C4-2B (cell line): ENCODE measurements around the gene ZNF407.

Source experiments
- H3K27ac ChIP-seq: fragments of 450-650 bp; 2 replicates; pipeline ENCODE4 v1.5.1; 2017
- ZFX ChIP-seq: fragments of 450-650 bp; IDR thresholded peaks from 2 replicates; pipeline ENCODE4 v1.6.1; 2017
- TF ChIP-seq, protein P1 (sequence below): fragments of 450-650 bp; conservative IDR thresholded peaks from 2 replicates; pipeline ENCODE4 v1.5.1; 2017; ENCODE audit warnings: mild to moderate bottlenecking

ZNF407 gene

DNA sequence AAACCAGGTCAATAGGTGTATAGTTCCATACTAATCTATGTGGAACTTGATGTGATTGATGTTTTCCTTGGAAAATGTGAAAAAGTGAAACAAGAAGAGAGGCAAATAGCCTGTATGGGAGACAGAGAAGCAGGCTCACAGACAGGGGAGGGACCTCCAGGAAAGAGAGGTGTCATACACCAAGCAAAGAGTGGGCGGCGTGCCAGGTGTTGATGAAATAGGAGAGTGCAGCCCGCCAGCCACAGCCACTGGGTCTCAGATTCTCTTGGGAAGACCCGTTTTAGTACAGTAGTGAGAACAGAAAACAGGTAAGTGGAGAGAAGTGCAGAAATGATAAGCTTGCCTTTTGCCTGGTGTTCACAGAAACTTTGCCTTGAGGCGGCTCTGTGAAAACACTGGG, 301.9 kb downstream of the ZNF407 start:
- TF ChIP-seq, protein P1, sequence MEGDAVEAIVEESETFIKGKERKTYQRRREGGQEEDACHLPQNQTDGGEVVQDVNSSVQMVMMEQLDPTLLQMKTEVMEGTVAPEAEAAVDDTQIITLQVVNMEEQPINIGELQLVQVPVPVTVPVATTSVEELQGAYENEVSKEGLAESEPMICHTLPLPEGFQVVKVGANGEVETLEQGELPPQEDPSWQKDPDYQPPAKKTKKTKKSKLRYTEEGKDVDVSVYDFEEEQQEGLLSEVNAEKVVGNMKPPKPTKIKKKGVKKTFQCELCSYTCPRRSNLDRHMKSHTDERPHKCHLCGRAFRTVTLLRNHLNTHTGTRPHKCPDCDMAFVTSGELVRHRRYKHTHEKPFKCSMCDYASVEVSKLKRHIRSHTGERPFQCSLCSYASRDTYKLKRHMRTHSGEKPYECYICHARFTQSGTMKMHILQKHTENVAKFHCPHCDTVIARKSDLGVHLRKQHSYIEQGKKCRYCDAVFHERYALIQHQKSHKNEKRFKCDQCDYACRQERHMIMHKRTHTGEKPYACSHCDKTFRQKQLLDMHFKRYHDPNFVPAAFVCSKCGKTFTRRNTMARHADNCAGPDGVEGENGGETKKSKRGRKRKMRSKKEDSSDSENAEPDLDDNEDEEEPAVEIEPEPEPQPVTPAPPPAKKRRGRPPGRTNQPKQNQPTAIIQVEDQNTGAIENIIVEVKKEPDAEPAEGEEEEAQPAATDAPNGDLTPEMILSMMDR: no peak
- no peak for TF ChIP-seq ZFX
- no peak overlapping the region for H3K27ac ChIP-seq

DNA sequence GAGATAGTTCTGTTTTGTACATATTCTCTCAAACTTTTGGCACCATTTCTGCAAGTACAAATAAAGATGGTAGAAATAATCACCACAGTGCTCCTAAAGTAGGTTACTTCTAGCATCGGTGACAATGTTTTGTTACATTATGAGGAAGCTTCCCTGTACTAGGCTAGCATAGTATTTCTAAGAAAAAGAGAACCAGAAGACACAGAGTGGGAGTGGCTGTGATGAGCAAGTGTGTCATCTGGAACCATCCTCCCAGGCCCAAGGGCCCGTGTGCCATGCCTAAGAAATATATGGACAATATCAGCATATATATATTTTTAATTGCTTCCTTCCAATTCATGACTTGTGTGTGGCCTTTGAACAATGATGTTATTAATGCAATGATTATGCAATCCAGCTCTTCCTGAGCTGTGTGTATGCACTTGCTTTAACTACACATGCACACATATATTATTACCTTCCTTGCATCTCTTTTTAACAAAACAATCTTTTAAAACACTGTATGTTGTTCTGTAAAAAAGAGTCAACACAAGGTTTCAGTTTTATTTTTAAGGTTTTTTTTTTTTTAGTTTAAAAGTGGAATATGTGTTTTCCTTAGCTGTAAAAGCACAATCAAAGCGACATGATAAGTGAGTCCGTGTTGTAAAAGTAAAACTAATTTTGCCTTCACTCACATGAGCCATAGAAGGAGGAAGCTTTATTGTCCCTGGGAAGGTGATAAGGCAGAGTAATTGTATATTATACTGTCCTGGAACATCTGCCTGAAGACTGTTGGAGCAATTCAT, 303.9 kb downstream of the ZNF407 start:
- no peak overlapping the region for H3K27ac ChIP-seq
- no peak for TF ChIP-seq ZFX
- TF ChIP-seq, protein P1: no peak

DNA sequence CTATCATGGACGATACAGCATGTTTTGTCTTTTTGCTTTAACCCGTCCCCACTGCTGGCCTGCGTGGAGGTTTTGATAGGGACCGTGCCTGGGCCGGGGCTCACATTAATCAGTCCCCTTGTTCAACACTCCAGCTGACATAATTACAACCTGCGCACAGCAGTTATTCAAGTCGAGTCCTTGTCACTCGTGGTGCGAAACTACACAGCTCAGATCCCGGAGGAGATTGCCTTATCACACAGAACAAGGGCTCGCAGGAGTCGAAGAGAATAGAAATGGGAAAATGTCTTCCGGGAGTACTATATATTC, 304.4 kb downstream of the ZNF407 start:
- no peak overlapping the region for H3K27ac ChIP-seq
- TF ChIP-seq ZFX: no peak
- TF ChIP-seq, protein P1: no peak

DNA sequence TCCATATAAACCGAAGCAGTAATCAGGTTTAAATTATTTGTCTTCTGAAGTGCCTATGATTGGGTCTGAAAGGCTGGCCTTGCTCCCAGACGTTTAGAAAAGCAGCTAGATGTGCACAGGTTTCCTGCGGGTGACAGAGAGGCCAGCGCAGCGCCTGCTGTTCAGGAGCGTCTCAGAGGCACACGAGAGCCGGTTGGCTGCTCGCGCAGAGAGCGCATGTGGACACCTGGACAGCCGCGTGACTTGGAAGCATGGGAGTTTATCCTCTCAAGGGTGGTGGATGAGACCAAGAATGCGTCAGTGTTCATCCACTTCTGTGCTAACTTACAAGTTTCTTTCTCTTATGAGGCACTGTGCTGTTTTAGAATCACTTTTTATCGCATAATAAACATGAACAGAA, 307.6 kb downstream of the ZNF407 start:
- no peak overlapping the region for H3K27ac ChIP-seq
- TF ChIP-seq, protein P1: no peak
- no peak for TF ChIP-seq ZFX

- TF ChIP-seq ZFX: no peak
- TF ChIP-seq, protein P1: no peak
- no peak overlapping the region for H3K27ac ChIP-seq
Measured at GRCh38 chr18:74906184-74906583, 308.5 kb downstream of the ZNF407 start.

DNA sequence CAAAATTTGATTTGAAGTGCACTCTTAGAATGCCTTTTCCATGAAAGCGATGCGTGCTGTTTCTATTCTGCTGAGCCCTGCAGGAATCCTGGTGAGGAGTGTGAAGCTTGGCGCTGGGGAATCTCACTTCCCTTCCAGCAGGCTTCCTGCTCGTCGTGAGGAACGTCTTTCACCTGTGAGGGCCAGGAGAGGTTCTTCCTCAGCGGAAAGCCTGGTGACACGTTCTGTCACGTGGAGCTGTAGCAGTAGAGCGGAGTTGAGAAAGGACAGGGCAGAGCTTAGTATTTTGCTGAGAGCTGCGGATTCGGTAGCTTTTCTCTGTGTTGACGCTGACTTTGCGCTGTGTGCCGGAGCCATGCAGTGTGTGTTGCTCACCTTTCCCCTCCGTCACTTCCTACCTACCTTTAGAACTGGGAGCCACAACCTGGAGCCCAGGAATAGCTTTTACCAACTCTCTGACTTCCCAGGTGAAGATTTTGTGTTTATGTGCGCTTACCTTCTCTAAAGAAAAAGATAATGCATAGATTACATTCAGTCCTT, 316.5 kb downstream of the ZNF407 start:
- no peak for TF ChIP-seq ZFX
- TF ChIP-seq, protein P1: no peak
- H3K27ac ChIP-seq: no peak overlapping the region

- no peak overlapping the region for H3K27ac ChIP-seq
- TF ChIP-seq ZFX: no peak
- TF ChIP-seq, protein P1: no peak
Measured at GRCh38 chr18:74914648-74915047, 317.0 kb downstream of the ZNF407 start.
